Measurements from ENCODE around the gene GRIN2B. TPM values are rescaled to one million over a fixed set of nuclear protein-coding genes. Genes with fewer than 3 reads are reported as not detected.

The GRIN2B gene
- total and polyA plus RNA-seq, 2 of the 13 experiments (the other 11 are each of a cell fraction or from before 2014, with no cell fraction given), result 0.05 to 0.13 TPM

DNA sequence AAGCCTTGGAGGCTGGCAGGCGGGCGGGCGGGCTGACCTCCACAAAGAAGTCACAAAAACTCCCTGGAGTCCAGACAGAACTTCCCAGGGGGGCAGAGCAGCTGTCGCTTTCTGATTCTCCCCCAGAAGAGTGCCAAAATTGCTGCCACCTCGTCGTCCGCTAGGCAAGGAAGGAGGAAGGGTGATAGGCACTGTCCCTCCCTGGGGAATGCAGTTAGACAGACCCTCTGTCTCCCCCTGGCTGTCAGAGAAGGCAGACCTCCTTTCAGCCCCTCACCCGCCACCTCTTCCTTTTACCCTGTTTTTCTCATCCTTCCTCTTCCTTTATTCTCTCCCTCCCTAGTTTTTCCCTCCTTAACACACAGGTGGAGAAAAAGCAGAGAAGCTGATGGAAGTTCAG lies 18.7 kb downstream of the GRIN2B start:
- no peak overlapping the region for H3K4me2 ChIP-seq (ENCODE audit: low read depth, low read length)
- WGBS (ENCODE audit: low lambda C conversion rate), result 56% methylated on average over 4 of the region's 8 CpGs
- no peak overlapping the region for H3K9ac ChIP-seq (ENCODE audit: insufficient read depth, low read depth, low read length)
- POLR2A ChIA-PET, result no interaction called here
- TF ChIP-seq SMC3 (IDR thresholded peaks at IDR 0.05; ENCODE audit: low read length) (peak; percentile 56; the same call in 1 of the 2 replicates), STAG1 (CRISPR knock-in tag; IDR thresholded peaks at IDR 0.05) (peak; percentile 36), SPEN (CRISPR knock-in tag; IDR thresholded peaks at IDR 0.05; ENCODE audit: low read depth) (no peak)
- TF ChIP-seq, protein P1, sequence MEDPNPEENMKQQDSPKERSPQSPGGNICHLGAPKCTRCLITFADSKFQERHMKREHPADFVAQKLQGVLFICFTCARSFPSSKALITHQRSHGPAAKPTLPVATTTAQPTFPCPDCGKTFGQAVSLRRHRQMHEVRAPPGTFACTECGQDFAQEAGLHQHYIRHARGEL (CRISPR knock-in tag; IDR thresholded peaks at IDR 0.05), result peak; percentile 91; the same call in 1 of the 2 replicates
- TF ChIP-seq, protein P2, sequence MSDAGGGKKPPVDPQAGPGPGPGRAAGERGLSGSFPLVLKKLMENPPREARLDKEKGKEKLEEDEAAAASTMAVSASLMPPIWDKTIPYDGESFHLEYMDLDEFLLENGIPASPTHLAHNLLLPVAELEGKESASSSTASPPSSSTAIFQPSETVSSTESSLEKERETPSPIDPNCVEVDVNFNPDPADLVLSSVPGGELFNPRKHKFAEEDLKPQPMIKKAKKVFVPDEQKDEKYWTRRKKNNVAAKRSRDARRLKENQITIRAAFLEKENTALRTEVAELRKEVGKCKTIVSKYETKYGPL (CRISPR knock-in tag; IDR thresholded peaks at IDR 0.05), result no peak
- TF ChIP-seq, protein P3, sequence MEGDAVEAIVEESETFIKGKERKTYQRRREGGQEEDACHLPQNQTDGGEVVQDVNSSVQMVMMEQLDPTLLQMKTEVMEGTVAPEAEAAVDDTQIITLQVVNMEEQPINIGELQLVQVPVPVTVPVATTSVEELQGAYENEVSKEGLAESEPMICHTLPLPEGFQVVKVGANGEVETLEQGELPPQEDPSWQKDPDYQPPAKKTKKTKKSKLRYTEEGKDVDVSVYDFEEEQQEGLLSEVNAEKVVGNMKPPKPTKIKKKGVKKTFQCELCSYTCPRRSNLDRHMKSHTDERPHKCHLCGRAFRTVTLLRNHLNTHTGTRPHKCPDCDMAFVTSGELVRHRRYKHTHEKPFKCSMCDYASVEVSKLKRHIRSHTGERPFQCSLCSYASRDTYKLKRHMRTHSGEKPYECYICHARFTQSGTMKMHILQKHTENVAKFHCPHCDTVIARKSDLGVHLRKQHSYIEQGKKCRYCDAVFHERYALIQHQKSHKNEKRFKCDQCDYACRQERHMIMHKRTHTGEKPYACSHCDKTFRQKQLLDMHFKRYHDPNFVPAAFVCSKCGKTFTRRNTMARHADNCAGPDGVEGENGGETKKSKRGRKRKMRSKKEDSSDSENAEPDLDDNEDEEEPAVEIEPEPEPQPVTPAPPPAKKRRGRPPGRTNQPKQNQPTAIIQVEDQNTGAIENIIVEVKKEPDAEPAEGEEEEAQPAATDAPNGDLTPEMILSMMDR (CRISPR knock-in tag; IDR thresholded peaks at IDR 0.05), result peak; percentile 60
- TF ChIP-seq, protein P4, sequence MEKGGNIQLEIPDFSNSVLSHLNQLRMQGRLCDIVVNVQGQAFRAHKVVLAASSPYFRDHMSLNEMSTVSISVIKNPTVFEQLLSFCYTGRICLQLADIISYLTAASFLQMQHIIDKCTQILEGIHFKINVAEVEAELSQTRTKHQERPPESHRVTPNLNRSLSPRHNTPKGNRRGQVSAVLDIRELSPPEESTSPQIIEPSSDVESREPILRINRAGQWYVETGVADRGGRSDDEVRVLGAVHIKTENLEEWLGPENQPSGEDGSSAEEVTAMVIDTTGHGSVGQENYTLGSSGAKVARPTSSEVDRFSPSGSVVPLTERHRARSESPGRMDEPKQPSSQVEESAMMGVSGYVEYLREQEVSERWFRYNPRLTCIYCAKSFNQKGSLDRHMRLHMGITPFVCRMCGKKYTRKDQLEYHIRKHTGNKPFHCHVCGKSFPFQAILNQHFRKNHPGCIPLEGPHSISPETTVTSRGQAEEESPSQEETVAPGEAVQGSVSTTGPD (CRISPR knock-in tag; IDR thresholded peaks at IDR 0.05), result no peak
- H3K27me3 ChIP-seq (ENCODE audit: control insufficient read depth in 1 of 2, insufficient read depth in 2 of 2, low read length in 2 of 2), result peaks cover 2 to 13% of the 10 kb centered on the region in 2 experiments; a peak in 2 of 5 replicates
- CTCF ChIA-PET (ENCODE audit: low intra/inter-chr PET ratio, low total read pairs), result interaction anchor here (0.9 kb wide), 1 partner anchor 99 kb away, joined by 3 read pairs; no protein-coding TSS in a partner anchor
- no peaks in the 10 kb centered on the region for H3K36me3 ChIP-seq (replicated peaks in 1 of 2; ENCODE audit: control insufficient read depth in 1 of 2, insufficient read depth in 2 of 2, low read length in 2 of 2)
- no peaks in the 10 kb centered on the region for H4K20me1 ChIP-seq (ENCODE audit: insufficient read depth, low read length)
- peak; percentile 5 for DNase-seq (ENCODE audit: low spot score)
- no peaks in the 10 kb centered on the region for H3K79me2 ChIP-seq (ENCODE audit: insufficient read depth, low read length)
- no peak for FAIRE-seq
- H3K27ac ChIP-seq (ENCODE audit: extremely low read length, insufficient read depth, low read length), result no peak overlapping the region
- no peak overlapping the region for H2AFZ ChIP-seq (ENCODE audit: low read length)
- in situ Hi-C loops (cut with HindIII; ENCODE audit: extremely low pct_ligation_motif_present, low pct_unique_long_range_greater_than_20kb) (no loop called here), intact Hi-C loops (cut with micrococcal nuclease; ENCODE audit: unreplicated experiment) (loop anchor here (1.0 to 5.0 kb wide), 2 partner anchors 100 to 223 kb away; no protein-coding TSS in a partner anchor)
- peak; percentile 93 for ATAC-seq
- H3K4me3 ChIP-seq (replicated peaks in 1 of 3; ENCODE audit: insufficient read depth in 1 of 3, low read depth in 2 of 3, low read length in 3 of 3), result no peak overlapping the region
- no peaks in the 10 kb centered on the region for H3K4me1 ChIP-seq (ENCODE audit: insufficient read depth, low read length)
- BruUV-seq (replicated peaks), result no TSS peak
- no peaks in the 10 kb centered on the region for H3K9me3 ChIP-seq (ENCODE audit: low read length)

Measured in HepG2 (cell line).